CD14-positive monocyte (primary cell): ENCODE results near the gene TUBE1. TPM values are rescaled to one million over a fixed set of nuclear protein-coding genes. Genes with fewer than 3 reads are reported as not detected.
"Not testable (repeated sequence)": the region's sequence is repeated elsewhere in the genome, so short reads cannot be mapped to it uniquely, and the experiment has no call there.

Experiments
- DNase-seq, 3 donors: peaks; one replicate each; pipeline ENCODE4 v3.0.0-alpha.2; 2011 to 2022
- H2AFZ ChIP-seq: 2 replicates; pipeline ENCODE4 v1.6.0; 2012; ENCODE audit warnings: mild to moderate bottlenecking, low read depth, low read length, inconsistent platforms; ENCODE audit not compliant: insufficient read depth, poor library complexity, severe bottlenecking
- H3K27ac ChIP-seq, 2 donors: 1 replicate in 1 of 2; 2 replicates in 1 of 2; pipeline ENCODE4 v1.5.1; 2012 to 2013; ENCODE audit warnings: low read length in 2 of 2, control low read depth in 1 of 2, inconsistent platforms in 1 of 2, low read depth in 1 of 2, mild to moderate bottlenecking in 1 of 2
- H3K27me3 ChIP-seq, 2 donors: one replicate each; pipeline versions ENCODE4 v1.6.0 to v1.6.1; 2011 to 2013; ENCODE audit warnings: low read length in 2 of 2; ENCODE audit not compliant: control insufficient read depth in 2 of 2, insufficient read depth in 2 of 2
- H3K36me3 ChIP-seq, 2 donors: replicated peaks in 1 of 2; 1 replicate in 1 of 2; 2 replicates in 1 of 2; pipeline versions ENCODE4 v1.5.1 to v1.6.1; 2012 to 2013; ENCODE audit warnings: low read length in 2 of 2, control low read depth in 1 of 2, inconsistent platforms in 1 of 2, mild to moderate bottlenecking in 1 of 2; ENCODE audit not compliant: insufficient read depth in 2 of 2, control insufficient read depth in 1 of 2
- H3K4me1 ChIP-seq, 2 donors: 1 replicate in 1 of 2; 2 replicates in 1 of 2; pipeline versions ENCODE4 v1.5.1 to v1.6.1; 2012 to 2013; ENCODE audit warnings: low read length in 2 of 2, control low read depth in 1 of 2, inconsistent platforms in 1 of 2, mild to moderate bottlenecking in 1 of 2, moderate library complexity in 1 of 2; ENCODE audit not compliant: insufficient read depth in 2 of 2, control insufficient read depth in 1 of 2
- H3K4me2 ChIP-seq: replicated peaks from 2 replicates; pipeline ENCODE3; 2012; ENCODE audit warnings: low read length, moderate library complexity, mild to moderate bottlenecking; ENCODE audit not compliant: poor library complexity, severe bottlenecking; ENCODE audit errors: extremely low read depth
- H3K4me3 ChIP-seq, 3 experiments: fragments of 200-600 bp in 1 of 3; sonication (generic) in 1 of 3; replicated peaks in 1 of 3; 1 replicate in 2 of 3; 2 replicates in 1 of 3; pipeline ENCODE4 v1.5.1; 2011 to 2013; ENCODE audit warnings: low read length in 3 of 3, mild to moderate bottlenecking in 3 of 3, control low read depth in 2 of 3, low read depth in 2 of 3, inconsistent platforms in 1 of 3, moderate library complexity in 1 of 3
- H3K79me2 ChIP-seq: 2 replicates; pipeline ENCODE4 v1.6.0; 2012; ENCODE audit warnings: mild to moderate bottlenecking, control low read depth, inconsistent platforms, low read length, moderate library complexity; ENCODE audit not compliant: insufficient read depth
- H3K9ac ChIP-seq: 2 replicates; pipeline ENCODE4 v1.6.0; 2017; ENCODE audit warnings: low read length, mild to moderate bottlenecking; ENCODE audit not compliant: insufficient read depth, poor library complexity, severe bottlenecking
- H3K9me3 ChIP-seq, 2 donors: replicated peaks in 1 of 2; 1 replicate in 1 of 2; 2 replicates in 1 of 2; pipeline versions ENCODE4 v1.5.1 to v1.6.1; 2012 to 2013; ENCODE audit warnings: low read length in 2 of 2, control low read depth in 1 of 2; ENCODE audit not compliant: control insufficient read depth in 1 of 2, insufficient read depth in 1 of 2
- H4K20me1 ChIP-seq: 2 replicates; pipeline ENCODE4 v1.6.0; 2012; ENCODE audit warnings: mild to moderate bottlenecking, low read length, control low read depth, moderate library complexity; ENCODE audit not compliant: insufficient read depth
- H3K27ac Mint-ChIP-seq, 7 donors: one replicate each; pipeline ENCODE4 v1.8.0; 2020; ENCODE audit warnings: mild to moderate bottlenecking in 7 of 7, mixed read lengths in 7 of 7, moderate library complexity in 6 of 7, inconsistent platforms in 2 of 7
- H3K27me3 Mint-ChIP-seq, 3 donors: one replicate each; pipeline ENCODE4 v1.8.0; 2021 to 2022; ENCODE audit warnings: low read depth in 3 of 3, mild to moderate bottlenecking in 3 of 3, mixed read lengths in 3 of 3, moderate library complexity in 3 of 3, inconsistent platforms in 1 of 3
- H3K36me3 Mint-ChIP-seq, 2 donors: one replicate each; pipeline ENCODE4 v1.8.0; 2020; ENCODE audit warnings: mixed read lengths in 2 of 2, inconsistent platforms in 1 of 2, mild to moderate bottlenecking in 1 of 2
- H3K4me1 Mint-ChIP-seq: one replicate; pipeline ENCODE4 v1.8.0; 2020; ENCODE audit warnings: mild to moderate bottlenecking, mixed read lengths
- H3K4me3 Mint-ChIP-seq, 2 donors: one replicate each; pipeline ENCODE4 v1.8.0; 2020; ENCODE audit warnings: mild to moderate bottlenecking in 2 of 2, mixed read lengths in 2 of 2, moderate library complexity in 1 of 2
- H3K9me3 Mint-ChIP-seq, 7 donors: one replicate each; pipeline ENCODE4 v1.8.0; 2020 to 2022; ENCODE audit warnings: mixed read lengths in 7 of 7, mild to moderate bottlenecking in 6 of 7, moderate library complexity in 6 of 7, inconsistent platforms in 2 of 7
- CTCF ChIP-seq: fragments of 200-600 bp; IDR thresholded peaks from one replicate; pipeline ENCODE4 v1.8.0; 2022; ENCODE audit warnings: antibody characterized with exemption, mild to moderate bottlenecking
- WGBS: methylation state at CpG from one replicate; pipeline ENCODE4 v1.1.5; 2013; ENCODE audit warnings: missing lambda C conversion rate; ENCODE audit not compliant: insufficient coverage; 5-methylcytosine and 5-hydroxymethylcytosine counted together
- intact Hi-C, 2 donors: fragments of 100-400 bp; cut with micrococcal nuclease; formaldehyde crosslinking; loops; one replicate each; pipeline versions ENCODE4 v1.15.0 to v1.15.1; 2023
- polyA plus RNA-seq, 3 donors: library from polyadenylated mRNA; depleted of rRNA in 1 of 3; unstranded in 2 of 3; stranded (reverse) in 1 of 3; fragments of 300-500 nt in 2 of 3; fragments of >200 nt in 1 of 3; fragmentation: Illumina TruSeq in 2 of 3; gene quantifications; 1 replicate in 2 of 3; 2 replicates in 1 of 3; pipeline ENCODE4 v1.2.3, GENCODE V29; 2012 to 2021

Gene TUBE1
- polyA plus RNA-seq, 3 donors = 2.1 to 4.6 (median 2.7) TPM

GRCh38 chr6:112049026-112049799 is 38.1 kb downstream of the TUBE1 start:
- Histone ChIP-seq H3K4me2 (no peak overlapping the region), H3K9ac (no peak overlapping the region), H3K4me3 (no peak overlapping the region), H3K9me3 (no peaks in the 10 kb centered on the region), H4K20me1 (no peaks in the 10 kb centered on the region), H3K36me3 (no peaks in the 10 kb centered on the region), H3K27me3 (no peaks in the 10 kb centered on the region), H3K4me1 (no peaks in the 10 kb centered on the region), H2AFZ (no peak overlapping the region), H3K79me2 (no peaks in the 10 kb centered on the region), H3K27ac (no peak overlapping the region)
- no peaks in the 10 kb centered on the region for H3K36me3 Mint-ChIP-seq
- H3K27ac Mint-ChIP-seq = peak overlapping the region in 1 of 7 donors; percentile 45
- peaks cover 0 to 3% (median 0%) of the 10 kb centered on the region in 7 donors for H3K9me3 Mint-ChIP-seq
- H3K27me3 Mint-ChIP-seq = peaks cover 0 to 3% (median 0%) of the 10 kb centered on the region in 3 donors
- TF ChIP-seq CTCF = no peak
- 86% methylated on average over 2 of the region's 6 CpGs for WGBS
- DNase-seq = peak in 1 of 3 donors; percentile 22
- intact Hi-C loops = no loop called here
- H3K4me3 Mint-ChIP-seq = no peak overlapping the region
- no peaks in the 10 kb centered on the region for H3K4me1 Mint-ChIP-seq

- H3K27me3 ChIP-seq, H3K4me3 ChIP-seq, H3K27ac ChIP-seq, H3K4me3 Mint-ChIP-seq, H3K79me2 ChIP-seq, H3K9me3 Mint-ChIP-seq, H3K36me3 Mint-ChIP-seq, H3K27ac Mint-ChIP-seq, H3K4me2 ChIP-seq, H3K9me3 ChIP-seq, H3K4me1 ChIP-seq, H4K20me1 ChIP-seq, H3K36me3 ChIP-seq, H3K27me3 Mint-ChIP-seq, intact Hi-C loops, H3K4me1 Mint-ChIP-seq, H2AFZ ChIP-seq, DNase-seq, H3K9ac ChIP-seq: not testable (repeated sequence)
- 96% methylated on average over 19 of the region's 25 CpGs for WGBS
These were observed 39.8 kb downstream of the TUBE1 start for GRCh38 chr6:112047523-112047922.
